PC-3 (cell line): Measurements from ENCODE around the gene DENND10.

Experiments
- EZH2phosphoT487 ChIP-seq: fragments of 300-600 bp; sonication (generic); IDR thresholded peaks from 2 replicates; pipeline ENCODE4 v1.6.1; 2018; ENCODE audit warnings: mild to moderate bottlenecking, antibody characterized with exemption, low read length, borderline replicate concordance
- TF ChIP-seq, protein P1 (sequence below): fragments of 300-600 bp; sonication (generic); conservative IDR thresholded peaks from 2 replicates; pipeline ENCODE4 v1.5.1; 2017; ENCODE audit warnings: antibody characterized with exemption, low read depth, mild to moderate bottlenecking, low read length

DNA sequence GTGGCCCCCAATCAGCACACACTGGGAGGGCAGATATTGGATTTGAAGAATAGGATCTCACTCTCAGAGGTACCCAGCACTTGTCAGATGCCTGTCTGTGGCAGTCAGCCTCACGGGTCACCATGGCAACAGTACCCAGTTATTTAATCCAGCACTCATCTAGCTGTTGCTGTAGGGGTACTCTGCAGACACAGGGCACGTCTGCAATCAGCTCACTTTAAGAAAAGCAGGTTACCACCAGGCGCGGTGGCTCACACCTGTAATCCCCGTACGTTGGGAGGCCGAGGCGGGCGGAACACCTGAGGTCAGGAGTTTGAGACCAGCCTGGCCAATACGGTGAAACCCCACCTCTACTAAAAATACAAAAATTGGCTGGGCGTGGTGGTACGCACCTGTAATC is 49.7 kb downstream of the DENND10 start:
- TF ChIP-seq EZH2phosphoT487: no peak
- TF ChIP-seq, protein P1, sequence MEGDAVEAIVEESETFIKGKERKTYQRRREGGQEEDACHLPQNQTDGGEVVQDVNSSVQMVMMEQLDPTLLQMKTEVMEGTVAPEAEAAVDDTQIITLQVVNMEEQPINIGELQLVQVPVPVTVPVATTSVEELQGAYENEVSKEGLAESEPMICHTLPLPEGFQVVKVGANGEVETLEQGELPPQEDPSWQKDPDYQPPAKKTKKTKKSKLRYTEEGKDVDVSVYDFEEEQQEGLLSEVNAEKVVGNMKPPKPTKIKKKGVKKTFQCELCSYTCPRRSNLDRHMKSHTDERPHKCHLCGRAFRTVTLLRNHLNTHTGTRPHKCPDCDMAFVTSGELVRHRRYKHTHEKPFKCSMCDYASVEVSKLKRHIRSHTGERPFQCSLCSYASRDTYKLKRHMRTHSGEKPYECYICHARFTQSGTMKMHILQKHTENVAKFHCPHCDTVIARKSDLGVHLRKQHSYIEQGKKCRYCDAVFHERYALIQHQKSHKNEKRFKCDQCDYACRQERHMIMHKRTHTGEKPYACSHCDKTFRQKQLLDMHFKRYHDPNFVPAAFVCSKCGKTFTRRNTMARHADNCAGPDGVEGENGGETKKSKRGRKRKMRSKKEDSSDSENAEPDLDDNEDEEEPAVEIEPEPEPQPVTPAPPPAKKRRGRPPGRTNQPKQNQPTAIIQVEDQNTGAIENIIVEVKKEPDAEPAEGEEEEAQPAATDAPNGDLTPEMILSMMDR: no peak
